ENCODE measurements around the gene SP3. TPM values are rescaled to one million over a fixed set of nuclear protein-coding genes. Genes with fewer than 3 reads are reported as not detected.

SP3 gene
- total and polyA plus RNA-seq, 2 of the 8 experiments (the other 6 are each of a cell fraction or from before 2014, with no cell fraction given) = 31.0 to 92.1 TPM

GRCh38 chr2:173929441-173929840 is 35.7 kb downstream of the SP3 start:
- Histone ChIP-seq H3K9me3 (ENCODE audit: insufficient read depth in 2 of 2, low read depth in 1 of 2, low read length in 1 of 2) (no peaks in the 10 kb centered on the region), H3K18ac (ENCODE audit: extremely low read depth, low read length) (no peak overlapping the region), H3K4me1 (replicated peaks in 1 of 4; ENCODE audit: control insufficient read depth in 3 of 4, insufficient read depth in 4 of 4, low read length in 3 of 4) (no peaks in the 10 kb centered on the region), H2BK5ac (ENCODE audit: low read depth, low read length) (no peak overlapping the region), H2BK15ac (ENCODE audit: low read length) (no peak overlapping the region), H3K14ac (ENCODE audit: insufficient read length) (no peak overlapping the region), H3K27ac (ENCODE audit: low read depth, low read length) (no peak overlapping the region), H4K91ac (replicated peaks; ENCODE audit: insufficient read length, low read length) (no peak overlapping the region), H3K4me2 (ENCODE audit: insufficient read depth in 1 of 2, low read depth in 2 of 2, low read length in 2 of 2) (no peak overlapping the region), H4K5ac (ENCODE audit: insufficient read length, low read depth, low read length) (no peak overlapping the region), H3K23ac (ENCODE audit: insufficient read length) (no peak overlapping the region), H2BK20ac (ENCODE audit: low read length) (no peak overlapping the region), H4K20me1 (replicated peaks in 1 of 2; ENCODE audit: control insufficient read depth in 1 of 2, insufficient read depth in 2 of 2, low read length in 2 of 2) (peaks cover 5 to 7% of the 10 kb centered on the region in 2 experiments), H4K8ac (ENCODE audit: extremely low read depth, insufficient read depth, low read length) (no peak overlapping the region), H3K56ac (replicated peaks; ENCODE audit: insufficient read length, low read depth, low read length) (no peak overlapping the region), H2AFZ (ENCODE audit: low read length) (no peak overlapping the region), H2BK12ac (ENCODE audit: low read depth, low read length) (no peak overlapping the region), H3K36me3 (ENCODE audit: control insufficient read depth in 2 of 4, insufficient read depth in 4 of 4, low read length in 3 of 4) (no peaks in the 10 kb centered on the region; a peak in 1 of 8 replicates), H3K79me2 (ENCODE audit: control insufficient read depth in 1 of 2, insufficient read depth in 2 of 2, low read length in 2 of 2) (peaks cover 0 to 98% of the 10 kb centered on the region in 2 experiments; a peak in 3 of 4 replicates), H3K79me1 (ENCODE audit: low read depth, low read length) (peaks cover 10% of the 10 kb centered on the region), H3K23me2 (ENCODE audit: low read depth, low read length) (no peaks in the 10 kb centered on the region), H2AK5ac (ENCODE audit: low read depth, low read length) (no peak overlapping the region), H3K27me3 (replicated peaks in 1 of 4; ENCODE audit: control insufficient read depth in 3 of 4, extremely low read depth in 1 of 4, insufficient read depth in 3 of 4, low read length in 3 of 4) (no peaks in the 10 kb centered on the region), H3K4ac (replicated peaks; ENCODE audit: insufficient read length, low read depth, low read length) (no peak overlapping the region), H2BK120ac (replicated peaks; ENCODE audit: low read depth, low read length) (no peak overlapping the region), H3K9ac (replicated peaks in 1 of 4; ENCODE audit: extremely low read depth in 1 of 4, low read depth in 3 of 4, low read length in 3 of 4) (no peak overlapping the region), H3K4me3 (ENCODE audit: extremely low read depth in 1 of 4, insufficient read depth in 2 of 4, low read depth in 3 of 4, low read length in 4 of 4) (no peak overlapping the region)
- DNase-seq (ENCODE audit: low read depth in 1 of 2, low spot score in 2 of 2) (no peak), FAIRE-seq (no peak)
- POLR2A ChIA-PET (ENCODE audit: partially characterized antibody) = no interaction called here
- TF ChIP-seq SIX5 (IDR thresholded peaks at IDR 0.05; ENCODE audit: low read depth, low read length) = no peak
- no peak for TF ChIP-seq GTF2F1 (IDR thresholded peaks at IDR 0.05; ENCODE audit: borderline replicate concordance, low read depth, low read length)
- no peak for TF ChIP-seq CBX8 (IDR thresholded peaks at IDR 0.05; ENCODE audit: borderline replicate concordance, low read depth, low read length)
- TF ChIP-seq SIRT6 (IDR thresholded peaks at IDR 0.05; ENCODE audit: low read length) = no peak
- TF ChIP-seq RNF2 (IDR thresholded peaks at IDR 0.05; ENCODE audit: borderline replicate concordance, low read depth, low read length, missing control alignments, poor library complexity, severe bottlenecking) = no peak
- no peak for TF ChIP-seq TEAD4 (IDR thresholded peaks at IDR 0.05; ENCODE audit: low read depth, low read length)
- no peak for TF ChIP-seq GABPA (IDR thresholded peaks at IDR 0.05; ENCODE audit: borderline replicate concordance, insufficient read depth, low read length)
- TF ChIP-seq HDAC6 (IDR thresholded peaks at IDR 0.05; ENCODE audit: low read depth, low read length) = no peak
- TF ChIP-seq TAF1 (IDR thresholded peaks at IDR 0.05; ENCODE audit: low read depth, low read length) = no peak
- no peak for TF ChIP-seq POLR2AphosphoS5 (IDR thresholded peaks at IDR 0.05; ENCODE audit: low read depth, low read length)
- TF ChIP-seq CEBPB (IDR thresholded peaks at IDR 0.05; ENCODE audit: low read depth, low read length) = no peak
- TF ChIP-seq PHF8 (conservative IDR thresholded peaks at IDR 0.05; ENCODE audit: low read depth, low read length) = no peak
- TF ChIP-seq BCL11A (IDR thresholded peaks at IDR 0.05; ENCODE audit: low read depth in 2 of 2, low read length in 2 of 2) = no peak
- TF ChIP-seq KDM1A (IDR thresholded peaks at IDR 0.05; ENCODE audit: borderline replicate concordance, low read length) = no peak
- no peak for TF ChIP-seq ZNF274 (IDR thresholded peaks at IDR 0.05; ENCODE audit: borderline replicate concordance, extremely low read depth, low read length)
- CTCF ChIA-PET (ENCODE audit: partially characterized antibody) = interaction anchor here (1.0 kb wide), 1 partner anchor 144 kb away, joined by 3 read pairs; no protein-coding TSS in a partner anchor
- 94% methylated on average over 1 of the region's 1 CpG; no CpG with 5 or more reads in 1 of the 2 experiments for WGBS, 2 experiments (ENCODE audit: extremely low coverage in 1 of 2, insufficient coverage in 1 of 2, insufficient read length in 1 of 2, insufficient replicate concordance in 2 of 2, low coverage in 1 of 2, low lambda C conversion rate in 2 of 2, missing lambda C conversion rate in 1 of 2)

Measured in H1 (cell line).